ENCODE data around the gene WDR46. TPM values are rescaled to one million over a fixed set of nuclear protein-coding genes. Genes with fewer than 3 reads are reported as not detected.
A peak's percentile ranks its signal among the peaks of the same experiment; 100 is the strongest.

Gene WDR46
- polyA plus RNA-seq, 1 experiment = 43.3 TPM

- Histone ChIP-seq H3K27me3 (ENCODE audit: control insufficient read depth, insufficient read depth, low read length) (no peaks in the 10 kb centered on the region), H3K4me3 (ENCODE audit: low read depth, low read length) (peak overlapping the region; percentile 94), H3K9me3 (ENCODE audit: control insufficient read depth, insufficient read depth, low read length) (no peaks in the 10 kb centered on the region), H3K27ac (ENCODE audit: low read depth, low read length) (no peak overlapping the region)
- TF ChIP-seq, protein P1, sequence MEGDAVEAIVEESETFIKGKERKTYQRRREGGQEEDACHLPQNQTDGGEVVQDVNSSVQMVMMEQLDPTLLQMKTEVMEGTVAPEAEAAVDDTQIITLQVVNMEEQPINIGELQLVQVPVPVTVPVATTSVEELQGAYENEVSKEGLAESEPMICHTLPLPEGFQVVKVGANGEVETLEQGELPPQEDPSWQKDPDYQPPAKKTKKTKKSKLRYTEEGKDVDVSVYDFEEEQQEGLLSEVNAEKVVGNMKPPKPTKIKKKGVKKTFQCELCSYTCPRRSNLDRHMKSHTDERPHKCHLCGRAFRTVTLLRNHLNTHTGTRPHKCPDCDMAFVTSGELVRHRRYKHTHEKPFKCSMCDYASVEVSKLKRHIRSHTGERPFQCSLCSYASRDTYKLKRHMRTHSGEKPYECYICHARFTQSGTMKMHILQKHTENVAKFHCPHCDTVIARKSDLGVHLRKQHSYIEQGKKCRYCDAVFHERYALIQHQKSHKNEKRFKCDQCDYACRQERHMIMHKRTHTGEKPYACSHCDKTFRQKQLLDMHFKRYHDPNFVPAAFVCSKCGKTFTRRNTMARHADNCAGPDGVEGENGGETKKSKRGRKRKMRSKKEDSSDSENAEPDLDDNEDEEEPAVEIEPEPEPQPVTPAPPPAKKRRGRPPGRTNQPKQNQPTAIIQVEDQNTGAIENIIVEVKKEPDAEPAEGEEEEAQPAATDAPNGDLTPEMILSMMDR (IDR thresholded peaks at IDR 0.05; ENCODE audit: low read depth, low read length) = no peak
- ChIA-PET CTCF (no interaction called here), POLR2A (no interaction called here)
- DNase-seq (ENCODE audit: low read depth, low spot score) = no peak
These were observed 14.8 kb downstream of the WDR46 start for GRCh38 chr6:33273924-33274902.

GRCh38 chr6:33273129-33273923 lies 15.7 kb downstream of the WDR46 start:
- Histone ChIP-seq H3K27ac (ENCODE audit: low read depth, low read length) (no peak overlapping the region), H3K4me3 (ENCODE audit: low read depth, low read length) (peak overlapping the region; percentile 94), H3K9me3 (ENCODE audit: control insufficient read depth, insufficient read depth, low read length) (no peaks in the 10 kb centered on the region), H3K27me3 (ENCODE audit: control insufficient read depth, insufficient read depth, low read length) (no peaks in the 10 kb centered on the region)
- TF ChIP-seq, protein P1 (IDR thresholded peaks at IDR 0.05; ENCODE audit: low read depth, low read length) = no peak
- no peak for DNase-seq (ENCODE audit: low read depth, low spot score)
- CTCF ChIA-PET = no interaction called here
- POLR2A ChIA-PET = interaction anchor here (1.7 to 2.0 kb wide), 2 partner anchors 26 to 48 kb away, joined by 8 to 12 read pairs; no protein-coding TSS in a partner anchor

GRCh38 chr6:33272275-33273128 lies 16.5 kb downstream of the WDR46 start:
- H3K9me3 ChIP-seq (ENCODE audit: control insufficient read depth, insufficient read depth, low read length) = no peaks in the 10 kb centered on the region
- ChIA-PET CTCF (no interaction called here), POLR2A (interaction anchor here (0.9 to 3.8 kb wide), 14 partner anchors 12 to 301 kb away, joined by 3 to 52 read pairs (median 9); partner anchors contain the start of genes PFDN6, WDR46 and ZBTB22)
- no peak for DNase-seq (ENCODE audit: low read depth, low spot score)
- H3K27ac ChIP-seq (ENCODE audit: low read depth, low read length) = peak overlapping the region; percentile 94
- no peaks in the 10 kb centered on the region for H3K27me3 ChIP-seq (ENCODE audit: control insufficient read depth, insufficient read depth, low read length)
- peak overlapping the region; percentile 94 for H3K4me3 ChIP-seq (ENCODE audit: low read depth, low read length)
- TF ChIP-seq, protein P1 (IDR thresholded peaks at IDR 0.05; ENCODE audit: low read depth, low read length) = no peak

DNA sequence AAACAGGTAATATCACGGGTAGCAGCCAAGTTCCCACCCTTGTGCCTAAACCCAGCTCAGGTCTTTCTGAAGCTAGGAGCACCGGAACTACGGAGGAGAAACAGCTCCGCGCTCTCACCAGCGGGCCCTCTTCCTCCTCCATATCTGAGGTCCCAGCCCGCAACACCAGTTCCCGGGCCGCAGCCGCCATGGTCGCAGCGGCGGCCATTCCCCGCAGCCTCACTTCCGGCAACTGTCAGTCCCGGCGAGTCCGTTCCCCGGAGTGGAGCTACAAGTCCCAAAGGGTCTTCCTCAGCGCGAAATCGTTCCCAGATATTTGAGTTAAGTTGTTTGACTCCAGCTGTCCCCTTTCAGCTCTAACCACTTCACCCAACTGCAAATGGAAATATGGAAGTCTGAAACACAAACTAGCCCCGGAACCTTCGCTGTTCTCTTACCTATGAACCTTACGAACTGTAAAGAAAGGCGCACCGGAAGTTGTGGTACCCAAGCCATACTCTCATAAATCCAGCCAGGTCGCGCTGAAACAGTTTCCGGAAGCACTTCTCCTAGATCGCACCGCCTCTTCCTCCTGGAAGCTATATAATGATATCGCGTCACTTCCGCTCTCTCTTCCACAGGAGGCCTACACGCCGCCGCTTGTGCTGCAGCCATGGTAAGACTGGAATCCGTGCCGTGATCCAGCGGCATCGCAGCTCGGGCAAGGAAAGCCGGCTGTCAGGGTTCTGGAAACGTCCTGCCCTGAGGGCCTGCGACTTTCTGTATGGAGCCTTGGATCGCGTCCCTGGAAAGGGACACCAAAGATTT lies 17.4 kb downstream of the WDR46 start, which contains the start of the genes RPS18 and VPS52:
RPS18 (plus strand) TSS at position 608 of the 807 bp plus-strand sequence; CDS start at position 653, 45 bp downstream.
VPS52 (minus strand) TSS at position 409 of the 807 bp plus-strand sequence; CDS start at position 208, 201 bp downstream.
- CTCF ChIA-PET = interaction anchor here (1.3 kb wide), 1 partner anchor 11 kb away, joined by 3 read pairs; no protein-coding TSS in a partner anchor
- peak; percentile 98 for DNase-seq (ENCODE audit: low read depth, low spot score)
- peak within 1 kb of the TSS; percentile 94 for H3K27ac ChIP-seq (ENCODE audit: low read depth, low read length)
- peak within 1 kb of the TSS; percentile 94 for H3K4me3 ChIP-seq (ENCODE audit: low read depth, low read length)
- TF ChIP-seq, protein P1 (IDR thresholded peaks at IDR 0.05; ENCODE audit: low read depth, low read length) = no peak
- POLR2A ChIA-PET = interaction anchor here (0.6 to 3.8 kb wide), 18 partner anchors 10 to 1768 kb away, joined by 3 to 52 read pairs (median 8); partner anchors contain the start of genes PFDN6, WDR46 and ZBTB22
- no peaks in the 10 kb centered on the region for H3K27me3 ChIP-seq (ENCODE audit: control insufficient read depth, insufficient read depth, low read length)
- H3K9me3 ChIP-seq (ENCODE audit: control insufficient read depth, insufficient read depth, low read length) = no peaks in the 10 kb centered on the region

Data from AG04450 (cell line).